PC-3 (cell line): ENCODE results near the gene FARS2.

Experiments
- EZH2 ChIP-seq: fragments of 300-600 bp; sonication (generic); IDR thresholded peaks from one replicate; pipeline ENCODE4 v1.6.1; 2017; ENCODE audit warnings: antibody characterized with exemption, mild to moderate bottlenecking, low read length; ENCODE audit not compliant: unreplicated experiment
- EZH2phosphoT487 ChIP-seq: fragments of 300-600 bp; sonication (generic); IDR thresholded peaks from 2 replicates; pipeline ENCODE4 v1.6.1; 2018; ENCODE audit warnings: mild to moderate bottlenecking, antibody characterized with exemption, low read length, borderline replicate concordance
- TF ChIP-seq, protein P1 (sequence below): fragments of 300-600 bp; sonication (generic); conservative IDR thresholded peaks from 2 replicates; pipeline ENCODE4 v1.5.1; 2017; ENCODE audit warnings: antibody characterized with exemption, low read depth, mild to moderate bottlenecking, low read length

- TF ChIP-seq, protein P1, sequence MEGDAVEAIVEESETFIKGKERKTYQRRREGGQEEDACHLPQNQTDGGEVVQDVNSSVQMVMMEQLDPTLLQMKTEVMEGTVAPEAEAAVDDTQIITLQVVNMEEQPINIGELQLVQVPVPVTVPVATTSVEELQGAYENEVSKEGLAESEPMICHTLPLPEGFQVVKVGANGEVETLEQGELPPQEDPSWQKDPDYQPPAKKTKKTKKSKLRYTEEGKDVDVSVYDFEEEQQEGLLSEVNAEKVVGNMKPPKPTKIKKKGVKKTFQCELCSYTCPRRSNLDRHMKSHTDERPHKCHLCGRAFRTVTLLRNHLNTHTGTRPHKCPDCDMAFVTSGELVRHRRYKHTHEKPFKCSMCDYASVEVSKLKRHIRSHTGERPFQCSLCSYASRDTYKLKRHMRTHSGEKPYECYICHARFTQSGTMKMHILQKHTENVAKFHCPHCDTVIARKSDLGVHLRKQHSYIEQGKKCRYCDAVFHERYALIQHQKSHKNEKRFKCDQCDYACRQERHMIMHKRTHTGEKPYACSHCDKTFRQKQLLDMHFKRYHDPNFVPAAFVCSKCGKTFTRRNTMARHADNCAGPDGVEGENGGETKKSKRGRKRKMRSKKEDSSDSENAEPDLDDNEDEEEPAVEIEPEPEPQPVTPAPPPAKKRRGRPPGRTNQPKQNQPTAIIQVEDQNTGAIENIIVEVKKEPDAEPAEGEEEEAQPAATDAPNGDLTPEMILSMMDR, result no peak
- no peak for TF ChIP-seq EZH2phosphoT487
- no peak for TF ChIP-seq EZH2
Measured at GRCh38 chr6:5763407-5763806, 502.1 kb downstream of the FARS2 start.
